Gastrocnemius medialis (tissue), 4 donors: ENCODE data around the gene SHISAL2B.

ENCODE experiments used
- CTCF ChIP-seq, 5 experiments: fragments of 450-650 bp in 3 of 5; fragments of 200-600 bp in 2 of 5; sonication (generic) in 2 of 5; IDR thresholded peaks in 4 of 5; conservative IDR thresholded peaks in 1 of 5; 1 replicate in 4 of 5; 2 replicates in 1 of 5; pipeline ENCODE4 v1.5.1; 2016 to 2019; ENCODE audit warnings: antibody characterized with exemption in 5 of 5, mild to moderate bottlenecking in 3 of 5, moderate library complexity in 3 of 5
- POLR2A ChIP-seq, 2 donors: fragments of 450-650 bp; IDR thresholded peaks; one replicate each; pipeline ENCODE4 v1.6.1; 2017; ENCODE audit warnings: antibody characterized with exemption in 2 of 2, mild to moderate bottlenecking in 2 of 2, moderate library complexity in 2 of 2

DNA sequence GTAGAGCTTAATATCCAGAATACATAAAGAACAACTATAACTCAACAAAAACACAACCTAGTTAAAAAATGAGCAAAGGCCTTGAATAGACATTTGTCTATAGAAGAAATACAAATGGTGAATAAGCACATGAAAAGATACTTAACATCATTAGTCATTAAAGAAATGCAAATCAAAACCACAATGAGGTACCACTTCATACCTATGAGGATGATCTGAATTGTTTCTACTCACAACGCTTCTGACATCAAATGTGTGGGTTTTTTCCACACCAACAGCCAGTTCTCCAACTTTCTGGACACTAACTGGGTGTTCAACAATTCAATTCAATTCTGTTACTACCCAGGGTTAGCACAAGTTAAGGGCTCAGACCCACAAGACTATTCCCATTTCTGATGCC lies 56.1 kb downstream of the SHISAL2B start:
- TF ChIP-seq CTCF (IDR thresholded peaks at IDR 0.05 in 4 of 5, conservative IDR thresholded peaks at IDR 0.05 in 1 of 5), result no peak
- TF ChIP-seq POLR2A (IDR thresholded peaks at IDR 0.05), result no peak
